H9 (cell line): ENCODE measurements around the gene ARCN1. TPM values are rescaled to one million over a fixed set of nuclear protein-coding genes. Genes with fewer than 3 reads are reported as not detected.

Experiments
- DNase-seq: peaks from one replicate; pipeline ENCODE4 v3.0.0-alpha.2; 2017
- H2AFZ ChIP-seq: one replicate; pipeline ENCODE4 v1.6.1; 2013; ENCODE audit warnings: mild to moderate bottlenecking, low read length, control low read depth, moderate library complexity
- H2AK5ac ChIP-seq: 2 replicates; pipeline ENCODE4 v1.6.1; 2013; ENCODE audit warnings: low read length, control low read depth, mixed read lengths; ENCODE audit not compliant: insufficient read length
- H2BK120ac ChIP-seq: one replicate; pipeline ENCODE4 v1.6.1; 2013; ENCODE audit warnings: low read depth, mild to moderate bottlenecking, low read length, control low read depth, inconsistent platforms; ENCODE audit not compliant: poor library complexity, severe bottlenecking
- H2BK12ac ChIP-seq: 2 replicates; pipeline ENCODE4 v1.6.1; 2013; ENCODE audit warnings: low read length, control low read depth, mixed read lengths, low read depth; ENCODE audit not compliant: insufficient read length
- H2BK15ac ChIP-seq: 2 replicates; pipeline ENCODE4 v1.6.1; 2013; ENCODE audit warnings: low read depth, low read length, control low read depth
- H2BK20ac ChIP-seq: one replicate; pipeline ENCODE4 v1.6.1; 2013; ENCODE audit warnings: low read depth, mild to moderate bottlenecking, low read length, control low read depth, inconsistent platforms; ENCODE audit not compliant: poor library complexity, severe bottlenecking
- H2BK5ac ChIP-seq: 2 replicates; pipeline ENCODE4 v1.6.1; 2013; ENCODE audit warnings: low read length, control low read depth, mixed read lengths; ENCODE audit not compliant: insufficient read length
- H3K14ac ChIP-seq: 2 replicates; pipeline ENCODE4 v1.6.1; 2013; ENCODE audit warnings: low read length, control low read depth; ENCODE audit not compliant: insufficient read depth
- H3K18ac ChIP-seq: 2 replicates; pipeline ENCODE4 v1.6.1; 2013; ENCODE audit warnings: low read depth, mild to moderate bottlenecking, mixed read lengths, low read length, control low read depth; ENCODE audit not compliant: insufficient read length
- H3K23ac ChIP-seq: 2 replicates; pipeline ENCODE4 v1.6.1; 2013; ENCODE audit warnings: low read length, control low read depth, mixed read lengths, low read depth; ENCODE audit not compliant: insufficient read length
- H3K23me2 ChIP-seq: 2 replicates; pipeline ENCODE4 v1.6.1; 2013; ENCODE audit warnings: low read depth, mild to moderate bottlenecking, mixed read lengths, low read length, control low read depth; ENCODE audit not compliant: insufficient read length, poor library complexity, severe bottlenecking
- H3K27ac ChIP-seq: 2 replicates; pipeline ENCODE4 v1.5.1; 2013; ENCODE audit warnings: low read length, control low read depth, mixed read lengths, low read depth; ENCODE audit not compliant: insufficient read length
- H3K27me3 ChIP-seq: 2 replicates; pipeline ENCODE4 v1.6.1; 2013; ENCODE audit warnings: low read length, control low read depth, inconsistent platforms; ENCODE audit not compliant: insufficient read depth
- H3K4ac ChIP-seq: 2 replicates; pipeline ENCODE4 v1.6.1; 2013; ENCODE audit warnings: low read depth, mild to moderate bottlenecking, control low read depth, inconsistent platforms, low read length, moderate library complexity
- H3K4me1 ChIP-seq: 2 replicates; pipeline ENCODE4 v1.6.1; 2013; ENCODE audit warnings: low read length, control low read depth, inconsistent platforms; ENCODE audit not compliant: insufficient read depth
- H3K4me2 ChIP-seq: 2 replicates; pipeline ENCODE4 v1.6.1; 2013; ENCODE audit warnings: low read length, control low read depth, mixed read lengths; ENCODE audit not compliant: insufficient read length, insufficient read depth
- H3K56ac ChIP-seq: 2 replicates; pipeline ENCODE4 v1.6.1; 2013; ENCODE audit warnings: low read depth, mild to moderate bottlenecking, mixed read lengths, low read length, control low read depth; ENCODE audit not compliant: insufficient read length
- H3K79me1 ChIP-seq: 2 replicates; pipeline ENCODE4 v1.6.1; 2013; ENCODE audit warnings: low read depth, mild to moderate bottlenecking, moderate library complexity, low read length, control low read depth, inconsistent platforms; ENCODE audit not compliant: insufficient read depth, poor library complexity, severe bottlenecking
- H3K79me2 ChIP-seq: 2 replicates; pipeline ENCODE4 v1.6.1; 2013; ENCODE audit warnings: low read length, control low read depth, inconsistent platforms; ENCODE audit not compliant: insufficient read depth
- H3K9ac ChIP-seq: 2 replicates; pipeline ENCODE4 v1.6.1; 2013; ENCODE audit warnings: low read length, control low read depth, mixed read lengths; ENCODE audit not compliant: insufficient read length; ENCODE audit errors: extremely low read depth
- H3K9me3 ChIP-seq: one replicate; pipeline ENCODE4 v1.6.1; 2013; ENCODE audit warnings: low read depth, low read length, inconsistent platforms; ENCODE audit not compliant: control insufficient read depth
- H3T11ph ChIP-seq: one replicate; pipeline ENCODE4 v1.6.1; 2013; ENCODE audit warnings: mild to moderate bottlenecking, low read length, control low read depth, inconsistent platforms
- H4K20me1 ChIP-seq: one replicate; pipeline ENCODE4 v1.6.1; 2013; ENCODE audit not compliant: control insufficient read depth, insufficient read length, insufficient read depth
- H4K5ac ChIP-seq: 2 replicates; pipeline ENCODE4 v1.6.1; 2013; ENCODE audit warnings: low read depth, mild to moderate bottlenecking, mixed read lengths, low read length, control low read depth; ENCODE audit not compliant: insufficient read length
- H4K8ac ChIP-seq: replicated peaks from 2 replicates; pipeline ENCODE4 v1.6.1; 2013; ENCODE audit warnings: low read length, control low read depth, mixed read lengths, low read depth; ENCODE audit not compliant: insufficient read length
- H4K91ac ChIP-seq: 2 replicates; pipeline ENCODE4 v1.6.1; 2013; ENCODE audit warnings: low read depth, mild to moderate bottlenecking, moderate library complexity, mixed read lengths, low read length, control low read depth; ENCODE audit not compliant: insufficient read length
- H3K27ac Mint-ChIP-seq, 3 experiments: 2 replicates in 2 of 3; 3 replicates in 1 of 3; pipeline ENCODE4 v1.8.0; 2020 to 2021; ENCODE audit warnings: mixed read lengths in 3 of 3, mild to moderate bottlenecking in 1 of 3, moderate library complexity in 1 of 3
- H3K27me3 Mint-ChIP-seq: 2 replicates; pipeline ENCODE4 v1.8.0; 2021; ENCODE audit warnings: low read depth, mild to moderate bottlenecking, moderate library complexity, mixed read lengths
- H3K36me3 Mint-ChIP-seq, 3 experiments: 2 replicates in 2 of 3; 3 replicates in 1 of 3; pipeline ENCODE4 v1.8.0; 2020 to 2021; ENCODE audit warnings: low read depth in 3 of 3, mixed read lengths in 3 of 3; ENCODE audit not compliant: insufficient read depth in 1 of 3
- H3K4me1 Mint-ChIP-seq, 2 experiments: 2 replicates each; pipeline ENCODE4 v1.8.0; 2020; ENCODE audit warnings: mixed read lengths in 2 of 2
- H3K4me3 Mint-ChIP-seq, 2 experiments: 2 replicates in 1 of 2; 3 replicates in 1 of 2; pipeline ENCODE4 v1.8.0; 2020 to 2021; ENCODE audit warnings: mild to moderate bottlenecking in 2 of 2, mixed read lengths in 2 of 2, moderate library complexity in 1 of 2
- H3K9me3 Mint-ChIP-seq, 2 experiments: 2 replicates in 1 of 2; 3 replicates in 1 of 2; pipeline ENCODE4 v1.8.0; 2020; ENCODE audit warnings: mild to moderate bottlenecking in 2 of 2, mixed read lengths in 2 of 2, moderate library complexity in 1 of 2
- WGBS: extraction: QIAGEN DNeasy Blood & Tissue Kit; methylation state at CpG from one replicate; pipeline ENCODE4 v1.1.7; 2013; ENCODE audit warnings: missing lambda C conversion rate, low lambda C conversion rate, mixed read lengths; ENCODE audit not compliant: insufficient read length; ENCODE audit errors: extremely low coverage; 5-methylcytosine and 5-hydroxymethylcytosine counted together
- total RNA-seq: library from RNA; stranded (reverse); gene quantifications from 2 replicates; pipeline ENCODE4 v1.2.1, GENCODE V29; 2021
- TF ChIP-seq, protein P1 (sequence below): fragments of 200-600 bp; sonication (generic); conservative IDR thresholded peaks from 3 replicates; pipeline ENCODE4 v1.8.0; 2021; ENCODE audit warnings: antibody characterized with exemption, mild to moderate bottlenecking

The ARCN1 gene
- total RNA-seq, 1 experiment from 2014 or later, result 152 TPM

GRCh38 chr11:118560806-118561205, 11.4 kb upstream of the ARCN1 start:
- no peak overlapping the region for H3K4me2 ChIP-seq
- H2BK120ac ChIP-seq, result no peak overlapping the region
- DNase-seq, result no peak
- TF ChIP-seq, protein P1, sequence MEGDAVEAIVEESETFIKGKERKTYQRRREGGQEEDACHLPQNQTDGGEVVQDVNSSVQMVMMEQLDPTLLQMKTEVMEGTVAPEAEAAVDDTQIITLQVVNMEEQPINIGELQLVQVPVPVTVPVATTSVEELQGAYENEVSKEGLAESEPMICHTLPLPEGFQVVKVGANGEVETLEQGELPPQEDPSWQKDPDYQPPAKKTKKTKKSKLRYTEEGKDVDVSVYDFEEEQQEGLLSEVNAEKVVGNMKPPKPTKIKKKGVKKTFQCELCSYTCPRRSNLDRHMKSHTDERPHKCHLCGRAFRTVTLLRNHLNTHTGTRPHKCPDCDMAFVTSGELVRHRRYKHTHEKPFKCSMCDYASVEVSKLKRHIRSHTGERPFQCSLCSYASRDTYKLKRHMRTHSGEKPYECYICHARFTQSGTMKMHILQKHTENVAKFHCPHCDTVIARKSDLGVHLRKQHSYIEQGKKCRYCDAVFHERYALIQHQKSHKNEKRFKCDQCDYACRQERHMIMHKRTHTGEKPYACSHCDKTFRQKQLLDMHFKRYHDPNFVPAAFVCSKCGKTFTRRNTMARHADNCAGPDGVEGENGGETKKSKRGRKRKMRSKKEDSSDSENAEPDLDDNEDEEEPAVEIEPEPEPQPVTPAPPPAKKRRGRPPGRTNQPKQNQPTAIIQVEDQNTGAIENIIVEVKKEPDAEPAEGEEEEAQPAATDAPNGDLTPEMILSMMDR, result no peak
- Mint-ChIP-seq H3K27me3 (no peaks in the 10 kb centered on the region; the same call in 1 of the 2 replicates), H3K4me3 (no peak overlapping the region), H3K36me3 (peaks cover 0 to 13% (median 8%) of the 10 kb centered on the region in 3 experiments; a peak in 6 of 7 replicates), H3K9me3 (no peaks in the 10 kb centered on the region), H3K27ac (no peak overlapping the region), H3K4me1 (peaks cover 3 to 8% of the 10 kb centered on the region in 2 experiments; a peak in 3 of 4 replicates)
- no peak overlapping the region for H3K23ac ChIP-seq
- no peaks in the 10 kb centered on the region for H3K23me2 ChIP-seq
- H3K9ac ChIP-seq, result no peak overlapping the region
- H3K4me1 ChIP-seq, result no peaks in the 10 kb centered on the region
- no peaks in the 10 kb centered on the region for H4K20me1 ChIP-seq
- no peaks in the 10 kb centered on the region for H3K79me2 ChIP-seq
- H3K9me3 ChIP-seq, result no peaks in the 10 kb centered on the region
- H3K27me3 ChIP-seq, result no peaks in the 10 kb centered on the region
- no peak overlapping the region for H2BK20ac ChIP-seq
- WGBS, result no CpG with 5 or more reads among the region's 4 CpGs
- no peak overlapping the region for H4K8ac ChIP-seq
- no peak overlapping the region for H3K14ac ChIP-seq
- no peak overlapping the region for H2AK5ac ChIP-seq
- no peak overlapping the region for H4K5ac ChIP-seq
- no peaks in the 10 kb centered on the region for H3K79me1 ChIP-seq
- H2BK12ac ChIP-seq, result no peak overlapping the region
- H2BK5ac ChIP-seq, result no peak overlapping the region
- H3K4ac ChIP-seq, result no peak overlapping the region
- no peak overlapping the region for H3K27ac ChIP-seq
- no peak overlapping the region for H3T11ph ChIP-seq
- H3K56ac ChIP-seq, result no peak overlapping the region
- H3K18ac ChIP-seq, result no peak overlapping the region
- H4K91ac ChIP-seq, result no peak overlapping the region
- H2BK15ac ChIP-seq, result no peak overlapping the region
- H2AFZ ChIP-seq, result no peak overlapping the region
